ENCODE measurements around the gene CCM2.

The CCM2 gene

DNA sequence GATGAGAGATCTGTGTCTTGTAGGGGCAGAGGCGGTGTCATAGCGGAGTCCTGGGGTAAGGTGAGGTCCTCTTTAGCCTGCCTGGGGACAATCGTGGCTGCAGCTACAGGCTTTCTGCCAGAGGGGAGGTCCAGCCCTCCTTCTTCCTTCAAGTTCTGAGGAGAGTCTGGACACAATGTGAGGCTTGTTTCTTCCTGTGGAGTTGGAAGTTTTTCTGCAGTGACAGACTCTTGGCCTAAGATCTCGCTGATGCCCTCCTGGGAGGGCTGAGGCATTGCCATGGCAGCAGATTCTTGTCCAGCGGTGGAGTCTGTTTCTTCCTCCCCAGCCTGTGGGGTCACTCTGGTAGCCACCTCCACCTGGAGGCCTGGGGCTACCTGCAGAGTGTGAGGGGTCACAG lies 84.3 kb downstream of the CCM2 start:
- POLR2A ChIA-PET, result no interaction called here

DNA sequence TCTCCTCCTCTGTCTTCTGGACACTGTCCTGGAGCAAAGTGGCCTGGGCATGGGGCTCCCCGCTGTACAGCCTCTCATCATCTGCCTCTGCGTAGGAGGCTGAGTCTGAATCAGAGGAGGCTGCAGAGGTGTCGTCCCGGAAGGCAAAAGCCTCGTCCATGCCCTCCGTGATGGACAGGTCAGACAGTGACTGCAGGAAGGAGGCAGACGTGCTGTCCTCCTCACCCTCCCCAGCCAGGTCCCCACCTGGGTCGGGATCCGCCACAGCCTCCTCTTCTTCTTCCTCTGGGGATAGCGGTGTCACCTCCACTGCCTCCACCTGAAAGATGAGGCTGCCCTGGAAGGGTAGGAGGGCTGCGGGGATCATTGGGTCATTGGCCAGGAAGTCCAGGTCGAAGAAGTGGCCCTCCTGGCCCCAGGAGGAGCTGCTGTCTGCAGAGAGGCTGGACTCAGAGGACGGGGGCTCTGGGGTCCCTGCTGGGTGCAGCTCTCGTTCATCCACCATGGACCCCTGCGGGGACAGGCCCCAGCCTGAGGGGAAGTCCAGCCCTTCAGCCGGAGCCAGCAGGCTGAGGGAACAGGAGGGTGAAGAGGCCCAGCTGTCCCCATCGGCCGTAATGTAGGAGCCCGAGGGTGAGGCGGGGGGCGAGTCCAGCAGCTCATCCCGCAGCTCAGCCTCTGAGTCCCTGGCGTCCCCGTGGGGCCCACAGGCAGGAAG lies 85.1 kb downstream of the CCM2 start:
- CTCF ChIA-PET, result no interaction called here
- WGBS (ENCODE audit: insufficient coverage), result 95% methylated on average over 15 of the region's 24 CpGs

More for the DNA sequence above, 84.3 kb downstream of the CCM2 start:
- Histone ChIP-seq H3K4me3 (ENCODE audit: control insufficient read depth in 1 of 7, extremely low read depth in 1 of 7, insufficient read depth in 4 of 7, low read depth in 2 of 7, low read length in 6 of 7) (no peak overlapping the region), H3K27ac (ENCODE audit: insufficient read depth in 1 of 2, low read depth in 1 of 2, low read length in 2 of 2, poor library complexity in 1 of 2, severe bottlenecking in 2 of 2) (no peak overlapping the region), H3K27me3 (replicated peaks in 2 of 5; ENCODE audit: control insufficient read depth in 4 of 5, insufficient read depth in 5 of 5, low read length in 4 of 5) (peaks cover 0 to 17% (median 7%) of the 10 kb centered on the region in 5 experiments), H3K36me3 (ENCODE audit: control insufficient read depth in 4 of 4, insufficient read depth in 4 of 4, low read length in 3 of 4) (no peaks in the 10 kb centered on the region), H3K4me1 (ENCODE audit: control extremely low read depth in 1 of 4, control insufficient read depth in 4 of 4, insufficient read depth in 4 of 4, low read length in 3 of 4) (peaks cover 0 to 9% (median 7%) of the 10 kb centered on the region in 4 experiments), H3K9me3 (ENCODE audit: control extremely low read depth in 1 of 5, control insufficient read depth in 4 of 5, insufficient read depth in 2 of 5, low read depth in 1 of 5, low read length in 4 of 5) (no peaks in the 10 kb centered on the region)
- DNase-seq, result no peak
- CTCF ChIA-PET, result no interaction called here
- 89% methylated on average over 3 of the region's 5 CpGs for WGBS (ENCODE audit: insufficient coverage)

DNA sequence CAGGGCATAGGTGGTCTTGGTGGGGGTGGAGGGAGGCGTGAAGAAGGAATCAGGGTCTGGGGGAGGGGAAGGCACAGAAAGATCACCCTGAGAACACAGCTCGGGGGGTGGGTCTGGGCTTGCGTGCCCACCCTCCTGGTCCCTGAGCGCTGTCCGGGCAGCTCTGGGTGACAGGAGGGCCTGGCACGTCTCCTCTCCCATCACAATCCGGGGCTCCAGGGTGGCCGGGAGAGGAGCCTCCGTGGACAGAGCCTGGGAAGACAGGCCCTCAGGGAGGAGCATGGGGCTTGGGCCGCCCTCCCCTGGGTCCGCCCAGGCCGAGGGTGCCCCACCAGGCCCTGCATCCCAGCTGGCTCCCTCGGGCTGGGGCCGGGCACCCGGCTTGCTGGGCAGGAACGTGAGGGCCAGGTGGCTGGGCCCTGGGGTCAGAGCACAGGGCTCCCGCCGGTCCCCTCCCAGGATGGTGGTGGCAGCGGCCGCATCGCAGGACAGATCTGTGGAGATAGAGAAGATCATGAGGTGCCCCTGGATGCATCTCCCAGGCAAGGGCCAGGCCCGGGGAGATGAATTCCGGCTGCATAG lies 85.7 kb downstream of the CCM2 start:
- peaks cover 0 to 29% (median 9%) of the 10 kb centered on the region in 5 experiments for H3K27me3 ChIP-seq (replicated peaks in 2 of 5; ENCODE audit: control insufficient read depth in 4 of 5, insufficient read depth in 5 of 5, low read length in 4 of 5)
- H3K36me3 ChIP-seq (ENCODE audit: control insufficient read depth in 4 of 4, insufficient read depth in 4 of 4, low read length in 3 of 4), result no peaks in the 10 kb centered on the region
- 96% methylated on average over 18 of the region's 23 CpGs for WGBS (ENCODE audit: insufficient coverage)
- H3K9me3 ChIP-seq (ENCODE audit: control extremely low read depth in 1 of 5, control insufficient read depth in 4 of 5, insufficient read depth in 2 of 5, low read depth in 1 of 5, low read length in 4 of 5), result no peaks in the 10 kb centered on the region
- H3K4me3 ChIP-seq (ENCODE audit: control insufficient read depth in 1 of 7, extremely low read depth in 1 of 7, insufficient read depth in 4 of 7, low read depth in 2 of 7, low read length in 6 of 7), result no peak overlapping the region
- peaks cover 0 to 8% (median 6%) of the 10 kb centered on the region in 4 experiments for H3K4me1 ChIP-seq (ENCODE audit: control extremely low read depth in 1 of 4, control insufficient read depth in 4 of 4, insufficient read depth in 4 of 4, low read length in 3 of 4)
- CTCF ChIA-PET, result no interaction called here
- DNase-seq, result no peak
- H3K27ac ChIP-seq (ENCODE audit: insufficient read depth in 1 of 2, low read depth in 1 of 2, low read length in 2 of 2, poor library complexity in 1 of 2, severe bottlenecking in 2 of 2), result no peak overlapping the region
- POLR2A ChIA-PET, result no interaction called here

More for the DNA sequence above, 85.1 kb downstream of the CCM2 start:
- Histone ChIP-seq H3K4me1 (ENCODE audit: control extremely low read depth in 1 of 4, control insufficient read depth in 4 of 4, insufficient read depth in 4 of 4, low read length in 3 of 4) (peaks cover 0 to 9% (median 7%) of the 10 kb centered on the region in 4 experiments), H3K36me3 (ENCODE audit: control insufficient read depth in 4 of 4, insufficient read depth in 4 of 4, low read length in 3 of 4) (no peaks in the 10 kb centered on the region), H3K27me3 (replicated peaks in 2 of 5; ENCODE audit: control insufficient read depth in 4 of 5, insufficient read depth in 5 of 5, low read length in 4 of 5) (peaks cover 0 to 24% (median 9%) of the 10 kb centered on the region in 5 experiments), H3K9me3 (ENCODE audit: control extremely low read depth in 1 of 5, control insufficient read depth in 4 of 5, insufficient read depth in 2 of 5, low read depth in 1 of 5, low read length in 4 of 5) (no peaks in the 10 kb centered on the region), H3K4me3 (ENCODE audit: control insufficient read depth in 1 of 7, extremely low read depth in 1 of 7, insufficient read depth in 4 of 7, low read depth in 2 of 7, low read length in 6 of 7) (no peak overlapping the region), H3K27ac (ENCODE audit: insufficient read depth in 1 of 2, low read depth in 1 of 2, low read length in 2 of 2, poor library complexity in 1 of 2, severe bottlenecking in 2 of 2) (no peak overlapping the region)
- DNase-seq, result no peak
- POLR2A ChIA-PET, result no interaction called here

DNA sequence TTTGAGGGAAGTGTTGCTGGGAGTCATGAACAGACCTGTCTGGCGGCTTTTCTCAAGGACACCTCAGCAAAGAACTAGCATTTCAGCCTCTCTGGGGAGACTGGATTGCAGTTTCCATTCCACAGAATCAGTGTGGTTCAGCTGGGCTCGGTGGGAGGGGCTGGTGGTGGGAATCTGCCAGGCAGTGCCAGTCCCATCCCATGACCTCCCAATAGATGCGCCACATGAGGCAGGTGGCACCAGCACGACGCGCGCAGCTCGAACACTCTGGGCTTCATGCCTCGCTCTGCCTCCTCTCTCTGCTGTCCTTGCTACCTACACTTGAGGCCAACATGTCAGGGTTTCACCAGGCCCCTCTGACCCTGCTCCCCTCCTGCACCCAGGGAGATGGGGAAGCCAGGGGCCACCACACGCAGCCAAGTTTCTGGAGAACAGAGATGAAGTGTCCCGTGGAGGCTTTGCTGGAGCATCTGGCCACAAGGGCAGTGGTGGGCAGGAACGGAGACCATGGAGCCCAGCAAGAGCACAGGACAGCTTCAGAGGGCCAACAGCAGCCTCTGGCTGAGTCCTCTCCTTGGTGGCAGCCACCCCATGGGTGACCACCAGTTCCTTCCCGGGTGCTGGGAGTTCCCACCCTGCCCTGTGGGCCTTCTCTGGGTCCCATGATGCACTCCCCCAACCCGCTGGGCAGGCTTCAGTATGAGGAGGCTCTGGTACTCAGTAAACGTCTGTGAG lies 86.5 kb downstream of the CCM2 start:
- WGBS (ENCODE audit: insufficient coverage), result 90% methylated on average over 9 of the region's 15 CpGs
- ChIA-PET CTCF (interaction anchor here (0.9 kb wide), 1 partner anchor 49 kb away, joined by 4 read pairs; no protein-coding TSS in a partner anchor), POLR2A (no interaction called here)
- Histone ChIP-seq H3K4me3 (ENCODE audit: control insufficient read depth in 1 of 7, extremely low read depth in 1 of 7, insufficient read depth in 4 of 7, low read depth in 2 of 7, low read length in 6 of 7) (no peak overlapping the region), H3K9me3 (ENCODE audit: control extremely low read depth in 1 of 5, control insufficient read depth in 4 of 5, insufficient read depth in 2 of 5, low read depth in 1 of 5, low read length in 4 of 5) (no peaks in the 10 kb centered on the region), H3K4me1 (ENCODE audit: control extremely low read depth in 1 of 4, control insufficient read depth in 4 of 4, insufficient read depth in 4 of 4, low read length in 3 of 4) (peaks cover 0 to 8% (median 6%) of the 10 kb centered on the region in 4 experiments), H3K27ac (ENCODE audit: insufficient read depth in 1 of 2, low read depth in 1 of 2, low read length in 2 of 2, poor library complexity in 1 of 2, severe bottlenecking in 2 of 2) (no peak overlapping the region), H3K27me3 (replicated peaks in 2 of 5; ENCODE audit: control insufficient read depth in 4 of 5, insufficient read depth in 5 of 5, low read length in 4 of 5) (peaks cover 0 to 29% (median 9%) of the 10 kb centered on the region in 5 experiments), H3K36me3 (ENCODE audit: control insufficient read depth in 4 of 4, insufficient read depth in 4 of 4, low read length in 3 of 4) (no peaks in the 10 kb centered on the region)
- no peak for DNase-seq

DNA sequence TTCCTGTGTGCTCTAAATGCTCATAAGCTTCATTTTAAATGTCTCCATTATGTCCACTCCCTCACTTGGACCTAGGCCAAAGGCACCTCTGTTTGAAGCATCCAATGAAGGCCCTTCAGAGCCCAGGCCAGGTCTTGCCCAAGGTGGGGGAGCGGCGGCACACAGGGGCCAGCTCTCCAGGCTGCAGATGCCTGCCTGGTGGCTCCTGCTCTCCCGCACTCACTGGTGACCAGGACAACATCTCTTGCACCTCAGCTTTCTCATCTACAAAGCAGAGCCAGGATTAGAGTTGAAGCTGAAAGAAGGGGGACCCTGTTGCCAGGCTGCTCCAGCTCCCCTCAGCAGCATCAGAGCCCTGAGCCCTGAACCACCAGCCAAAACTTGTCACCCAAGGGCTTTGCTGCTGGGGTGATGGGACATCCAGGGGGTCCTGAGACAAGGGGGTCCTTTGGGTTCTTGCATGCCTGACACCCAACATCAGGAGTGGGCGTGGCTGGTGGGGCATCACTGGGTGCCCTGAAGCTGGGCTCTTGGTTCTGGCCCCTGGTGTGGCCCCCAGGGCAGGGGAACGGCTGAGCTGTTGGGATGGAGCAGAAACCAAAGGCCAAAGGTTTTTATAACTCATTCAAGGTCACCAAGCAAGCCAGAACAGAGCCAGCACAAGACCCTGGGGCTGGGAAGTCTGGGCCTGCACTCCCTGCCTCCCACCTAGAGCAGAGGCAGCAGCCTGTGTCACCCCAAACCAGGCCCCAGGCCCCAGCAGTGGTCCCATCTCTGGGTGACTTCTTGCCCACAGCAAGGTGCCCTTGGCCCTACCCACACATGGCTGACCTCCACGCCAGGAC lies 87.5 kb downstream of the CCM2 start:
- Histone ChIP-seq H3K4me1 (ENCODE audit: control extremely low read depth in 1 of 4, control insufficient read depth in 4 of 4, insufficient read depth in 4 of 4, low read length in 3 of 4) (peaks cover 0 to 8% (median 6%) of the 10 kb centered on the region in 4 experiments), H3K36me3 (ENCODE audit: control insufficient read depth in 4 of 4, insufficient read depth in 4 of 4, low read length in 3 of 4) (no peaks in the 10 kb centered on the region), H3K4me3 (ENCODE audit: control insufficient read depth in 1 of 7, extremely low read depth in 1 of 7, insufficient read depth in 4 of 7, low read depth in 2 of 7, low read length in 6 of 7) (no peak overlapping the region), H3K27ac (ENCODE audit: insufficient read depth in 1 of 2, low read depth in 1 of 2, low read length in 2 of 2, poor library complexity in 1 of 2, severe bottlenecking in 2 of 2) (no peak overlapping the region), H3K27me3 (replicated peaks in 2 of 5; ENCODE audit: control insufficient read depth in 4 of 5, insufficient read depth in 5 of 5, low read length in 4 of 5) (peaks cover 2 to 34% (median 9%) of the 10 kb centered on the region in 5 experiments), H3K9me3 (ENCODE audit: control extremely low read depth in 1 of 5, control insufficient read depth in 4 of 5, insufficient read depth in 2 of 5, low read depth in 1 of 5, low read length in 4 of 5) (no peaks in the 10 kb centered on the region)
- ChIA-PET POLR2A (interaction anchor here (1.2 kb wide), 1 partner anchor 13 kb away, joined by 3 read pairs; no protein-coding TSS in a partner anchor), CTCF (interaction anchor here (0.9 kb wide), 1 partner anchor 48 kb away, joined by 4 read pairs; no protein-coding TSS in a partner anchor)
- no peak for DNase-seq
- WGBS (ENCODE audit: insufficient coverage), result 100% methylated on average over 5 of the region's 6 CpGs

DNA sequence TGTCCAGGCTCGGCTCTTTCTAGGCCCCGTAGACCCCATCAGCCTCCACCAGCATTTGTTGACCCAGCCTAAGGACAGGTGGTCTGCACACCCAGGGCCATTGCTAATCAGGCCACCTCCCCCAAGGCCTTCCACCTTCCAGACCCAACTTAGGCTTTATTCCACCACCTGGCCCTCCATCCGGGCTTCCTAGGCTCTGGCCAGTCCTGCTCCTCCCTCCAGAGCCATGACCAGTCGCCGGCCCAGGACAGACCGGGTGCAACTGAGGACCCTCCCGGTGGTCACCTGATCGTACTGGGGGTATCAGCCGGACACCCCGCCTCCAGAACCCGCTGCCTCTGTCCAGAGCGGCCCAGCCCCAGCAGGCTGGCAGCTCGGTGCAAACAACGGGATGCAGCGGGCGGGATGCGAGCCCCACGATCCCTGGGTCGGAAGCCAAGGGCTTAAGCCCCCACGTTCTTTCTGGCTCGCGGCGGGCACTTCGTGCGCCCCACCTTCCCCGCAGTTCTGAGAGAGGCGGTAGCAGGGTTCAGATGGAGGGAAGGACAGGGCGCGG lies 88.2 kb downstream of the CCM2 start:
- ChIA-PET POLR2A (interaction anchor here (1.2 kb wide), 1 partner anchor 12 kb away, joined by 3 read pairs; no protein-coding TSS in a partner anchor), CTCF (no interaction called here)
- DNase-seq, result no peak
- peak overlapping the region in 1 of 7 experiments; percentile 70 for H3K4me3 ChIP-seq (ENCODE audit: control insufficient read depth in 1 of 7, extremely low read depth in 1 of 7, insufficient read depth in 4 of 7, low read depth in 2 of 7, low read length in 6 of 7)
- H3K4me1 ChIP-seq (ENCODE audit: control extremely low read depth in 1 of 4, control insufficient read depth in 4 of 4, insufficient read depth in 4 of 4, low read length in 3 of 4), result peaks cover 0 to 8% (median 6%) of the 10 kb centered on the region in 4 experiments
- peaks cover 4 to 34% (median 9%) of the 10 kb centered on the region in 5 experiments for H3K27me3 ChIP-seq (replicated peaks in 2 of 5; ENCODE audit: control insufficient read depth in 4 of 5, insufficient read depth in 5 of 5, low read length in 4 of 5)
- H3K27ac ChIP-seq (ENCODE audit: insufficient read depth in 1 of 2, low read depth in 1 of 2, low read length in 2 of 2, poor library complexity in 1 of 2, severe bottlenecking in 2 of 2), result no peak overlapping the region
- no peaks in the 10 kb centered on the region for H3K36me3 ChIP-seq (ENCODE audit: control insufficient read depth in 4 of 4, insufficient read depth in 4 of 4, low read length in 3 of 4)
- peaks cover 0 to 2% (median 0%) of the 10 kb centered on the region in 5 experiments for H3K9me3 ChIP-seq (ENCODE audit: control extremely low read depth in 1 of 5, control insufficient read depth in 4 of 5, insufficient read depth in 2 of 5, low read depth in 1 of 5, low read length in 4 of 5)
- WGBS (ENCODE audit: insufficient coverage), result 78% methylated on average over 11 of the region's 29 CpGs

Data from common myeloid progenitor, CD34-positive (primary cell).